ENCODE measurements around the gene ZIC1. TPM values are rescaled to one million over a fixed set of nuclear protein-coding genes. Genes with fewer than 3 reads are reported as not detected.

The ZIC1 gene
- total RNA-seq, 4 donors from 2014 or later, result not detected

DNA sequence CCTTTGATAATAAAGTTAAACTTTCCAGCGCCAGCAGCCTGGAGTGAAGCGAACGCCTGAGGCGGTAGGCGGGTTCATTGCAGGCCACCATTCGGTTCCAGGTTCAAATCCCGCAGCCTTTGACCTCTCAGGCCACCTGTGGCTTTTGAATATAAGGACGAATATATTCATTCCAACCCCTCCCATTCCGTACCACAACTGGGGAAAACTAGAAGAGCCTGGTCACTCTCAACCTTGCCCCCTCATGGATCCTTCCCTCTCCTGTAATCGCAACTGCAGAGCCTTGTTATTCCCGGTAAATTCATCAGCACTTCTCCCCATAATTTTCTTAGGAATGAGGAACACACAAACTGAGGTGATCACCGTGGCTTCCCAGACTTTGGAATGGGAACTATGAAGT lies 38.0 kb upstream of the ZIC1 start:
- no peak for TF ChIP-seq EP300 (IDR thresholded peaks at IDR 0.05; ENCODE audit: low read depth)
- TF ChIP-seq CTCF (IDR thresholded peaks at IDR 0.05), result no peak
- TF ChIP-seq POLR2A (IDR thresholded peaks at IDR 0.05), result no peak
- TF ChIP-seq POLR2AphosphoS5 (IDR thresholded peaks at IDR 0.05), result no peak
- 13 to 23% methylated on average over 9 to 12 of the region's 12 CpGs for WGBS, 2 donors (ENCODE audit: low coverage in 1 of 2)
- Histone ChIP-seq H3K36me3 (no peaks in the 10 kb centered on the region), H3K9me3 (no peaks in the 10 kb centered on the region), H3K4me3 (no peak overlapping the region), H3K27ac (no peak overlapping the region), H3K4me1 (no peaks in the 10 kb centered on the region), H3K27me3 (peaks cover 100% of the 10 kb centered on the region)
- intact Hi-C loops (cut with DNase I; ENCODE audit: low total_unique reads), result no loop called here
- in situ Hi-C loops (cut with MboI; ENCODE audit: low pct_ligation_motif_present in 1 of 4, low pct_unique_long_range_greater_than_20kb in 1 of 4, low sequenced_read_pairs in 3 of 4), result no loop called here
- no peak for DNase-seq

DNA sequence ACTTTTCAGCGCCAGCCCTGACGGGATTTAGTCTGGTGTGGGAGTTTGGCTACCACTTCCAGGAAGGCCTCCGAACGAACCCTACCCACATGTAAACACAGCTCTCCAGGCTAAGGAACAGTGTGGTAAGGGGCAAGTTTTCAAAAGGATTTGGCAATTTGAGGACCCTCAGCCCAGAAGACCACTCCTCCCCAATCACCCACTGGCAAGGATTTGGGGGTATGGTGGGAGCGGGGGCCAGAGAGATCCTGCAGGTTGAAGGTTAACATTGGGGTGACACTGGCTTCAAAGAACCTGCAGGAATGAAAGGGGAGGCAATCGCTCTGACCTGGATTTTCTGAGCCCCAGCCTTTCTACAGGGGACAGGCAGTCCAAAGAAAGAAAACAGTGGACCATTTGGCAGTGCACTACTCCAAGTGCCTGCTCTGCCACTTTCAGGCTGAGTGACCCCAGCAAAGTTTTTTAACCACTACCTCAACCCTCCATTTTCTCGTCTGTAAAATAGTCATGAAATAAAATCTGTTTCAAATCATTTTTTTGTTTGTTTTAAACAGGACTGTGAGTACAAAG lies 37.3 kb upstream of the ZIC1 start:
- H3K4me3 ChIP-seq, result no peak overlapping the region
- H3K9me3 ChIP-seq, result no peaks in the 10 kb centered on the region
- in situ Hi-C loops (cut with MboI; ENCODE audit: low pct_ligation_motif_present in 1 of 4, low pct_unique_long_range_greater_than_20kb in 1 of 4, low sequenced_read_pairs in 3 of 4) (no loop called here), intact Hi-C loops (cut with DNase I; ENCODE audit: low total_unique reads) (no loop called here)
- TF ChIP-seq EP300 (IDR thresholded peaks at IDR 0.05; ENCODE audit: low read depth) (no peak), POLR2A (IDR thresholded peaks at IDR 0.05) (no peak), POLR2AphosphoS5 (IDR thresholded peaks at IDR 0.05) (no peak), CTCF (IDR thresholded peaks at IDR 0.05) (no peak)
- DNase-seq, result no peak
- peaks cover 100% of the 10 kb centered on the region for H3K27me3 ChIP-seq
- no peak overlapping the region for H3K27ac ChIP-seq
- 0 to 16% methylated on average over 1 to 7 of the region's 7 CpGs for WGBS, 2 donors (ENCODE audit: low coverage in 1 of 2)
- H3K36me3 ChIP-seq, result no peaks in the 10 kb centered on the region
- H3K4me1 ChIP-seq, result no peaks in the 10 kb centered on the region

GRCh38 chr3:147372525-147373027 lies 36.6 kb upstream of the ZIC1 start:
- intact Hi-C loops (cut with DNase I; ENCODE audit: low total_unique reads), result no loop called here
- Histone ChIP-seq H3K9me3 (no peaks in the 10 kb centered on the region), H3K27ac (no peak overlapping the region), H3K27me3 (peaks cover 100% of the 10 kb centered on the region), H3K36me3 (no peaks in the 10 kb centered on the region), H3K4me3 (no peak overlapping the region), H3K4me1 (no peaks in the 10 kb centered on the region)
- 15% methylated on average over 17 of the region's 17 CpGs; no CpG with 5 or more reads in 1 of the 2 donors for WGBS, 2 donors (ENCODE audit: low coverage in 1 of 2)
- DNase-seq, result no peak
- no peak for TF ChIP-seq EP300 (IDR thresholded peaks at IDR 0.05; ENCODE audit: low read depth)
- TF ChIP-seq POLR2A (IDR thresholded peaks at IDR 0.05), result no peak
- no peak for TF ChIP-seq CTCF (IDR thresholded peaks at IDR 0.05)
- TF ChIP-seq POLR2AphosphoS5 (IDR thresholded peaks at IDR 0.05), result no peak
- in situ Hi-C loops (cut with MboI; ENCODE audit: low pct_ligation_motif_present in 1 of 4, low pct_unique_long_range_greater_than_20kb in 1 of 4, low sequenced_read_pairs in 3 of 4), result no loop called here

- TF ChIP-seq POLR2A (IDR thresholded peaks at IDR 0.05) (no peak), POLR2AphosphoS5 (IDR thresholded peaks at IDR 0.05) (no peak), EP300 (IDR thresholded peaks at IDR 0.05; ENCODE audit: low read depth) (no peak)
- in situ Hi-C loops (cut with MboI; ENCODE audit: low pct_ligation_motif_present in 1 of 4, low pct_unique_long_range_greater_than_20kb in 1 of 4, low sequenced_read_pairs in 3 of 4), result no loop called here
- H3K27ac ChIP-seq, result no peak overlapping the region
- H3K36me3 ChIP-seq, result no peaks in the 10 kb centered on the region
- no peak overlapping the region for H3K4me3 ChIP-seq
- 5 to 20% methylated on average over 4 to 6 of the region's 6 CpGs for WGBS, 2 donors (ENCODE audit: low coverage in 1 of 2)
- no peaks in the 10 kb centered on the region for H3K4me1 ChIP-seq
- H3K27me3 ChIP-seq, result peaks cover 100% of the 10 kb centered on the region
- DNase-seq, result no peak
- H3K9me3 ChIP-seq, result no peaks in the 10 kb centered on the region
- intact Hi-C loops (cut with DNase I; ENCODE audit: low total_unique reads), result no loop called here
Observed at GRCh38 chr3:147373301-147373700, 35.9 kb upstream of the ZIC1 start.
